CD14-positive monocyte (primary cell): ENCODE measurements around the gene MAPK4. TPM values are rescaled to one million over a fixed set of nuclear protein-coding genes. Genes with fewer than 3 reads are reported as not detected.
"Not testable (repeated sequence)": the region's sequence is repeated elsewhere in the genome, so short reads cannot be mapped to it uniquely, and the experiment has no call there.

Experiments used
- DNase-seq, 3 donors: peaks; one replicate each; pipeline ENCODE4 v3.0.0-alpha.2; 2011 to 2022
- H2AFZ ChIP-seq: 2 replicates; pipeline ENCODE4 v1.6.0; 2012; ENCODE audit warnings: mild to moderate bottlenecking, low read depth, low read length, inconsistent platforms; ENCODE audit not compliant: insufficient read depth, poor library complexity, severe bottlenecking
- H3K27ac ChIP-seq, 2 donors: 1 replicate in 1 of 2; 2 replicates in 1 of 2; pipeline ENCODE4 v1.5.1; 2012 to 2013; ENCODE audit warnings: low read length in 2 of 2, control low read depth in 1 of 2, inconsistent platforms in 1 of 2, low read depth in 1 of 2, mild to moderate bottlenecking in 1 of 2
- H3K27me3 ChIP-seq, 2 donors: one replicate each; pipeline versions ENCODE4 v1.6.0 to v1.6.1; 2011 to 2013; ENCODE audit warnings: low read length in 2 of 2; ENCODE audit not compliant: control insufficient read depth in 2 of 2, insufficient read depth in 2 of 2
- H3K36me3 ChIP-seq, 2 donors: replicated peaks in 1 of 2; 1 replicate in 1 of 2; 2 replicates in 1 of 2; pipeline versions ENCODE4 v1.5.1 to v1.6.1; 2012 to 2013; ENCODE audit warnings: low read length in 2 of 2, control low read depth in 1 of 2, inconsistent platforms in 1 of 2, mild to moderate bottlenecking in 1 of 2; ENCODE audit not compliant: insufficient read depth in 2 of 2, control insufficient read depth in 1 of 2
- H3K4me1 ChIP-seq, 2 donors: 1 replicate in 1 of 2; 2 replicates in 1 of 2; pipeline versions ENCODE4 v1.5.1 to v1.6.1; 2012 to 2013; ENCODE audit warnings: low read length in 2 of 2, control low read depth in 1 of 2, inconsistent platforms in 1 of 2, mild to moderate bottlenecking in 1 of 2, moderate library complexity in 1 of 2; ENCODE audit not compliant: insufficient read depth in 2 of 2, control insufficient read depth in 1 of 2
- H3K4me2 ChIP-seq: replicated peaks from 2 replicates; pipeline ENCODE3; 2012; ENCODE audit warnings: low read length, moderate library complexity, mild to moderate bottlenecking; ENCODE audit not compliant: poor library complexity, severe bottlenecking; ENCODE audit errors: extremely low read depth
- H3K4me3 ChIP-seq, 3 experiments: fragments of 200-600 bp in 1 of 3; sonication (generic) in 1 of 3; replicated peaks in 1 of 3; 1 replicate in 2 of 3; 2 replicates in 1 of 3; pipeline ENCODE4 v1.5.1; 2011 to 2013; ENCODE audit warnings: low read length in 3 of 3, mild to moderate bottlenecking in 3 of 3, control low read depth in 2 of 3, low read depth in 2 of 3, inconsistent platforms in 1 of 3, moderate library complexity in 1 of 3
- H3K79me2 ChIP-seq: 2 replicates; pipeline ENCODE4 v1.6.0; 2012; ENCODE audit warnings: mild to moderate bottlenecking, control low read depth, inconsistent platforms, low read length, moderate library complexity; ENCODE audit not compliant: insufficient read depth
- H3K9ac ChIP-seq: 2 replicates; pipeline ENCODE4 v1.6.0; 2017; ENCODE audit warnings: low read length, mild to moderate bottlenecking; ENCODE audit not compliant: insufficient read depth, poor library complexity, severe bottlenecking
- H3K9me3 ChIP-seq, 2 donors: replicated peaks in 1 of 2; 1 replicate in 1 of 2; 2 replicates in 1 of 2; pipeline versions ENCODE4 v1.5.1 to v1.6.1; 2012 to 2013; ENCODE audit warnings: low read length in 2 of 2, control low read depth in 1 of 2; ENCODE audit not compliant: control insufficient read depth in 1 of 2, insufficient read depth in 1 of 2
- H4K20me1 ChIP-seq: 2 replicates; pipeline ENCODE4 v1.6.0; 2012; ENCODE audit warnings: mild to moderate bottlenecking, low read length, control low read depth, moderate library complexity; ENCODE audit not compliant: insufficient read depth
- H3K27ac Mint-ChIP-seq, 7 donors: one replicate each; pipeline ENCODE4 v1.8.0; 2020; ENCODE audit warnings: mild to moderate bottlenecking in 7 of 7, mixed read lengths in 7 of 7, moderate library complexity in 6 of 7, inconsistent platforms in 2 of 7
- H3K27me3 Mint-ChIP-seq, 3 donors: one replicate each; pipeline ENCODE4 v1.8.0; 2021 to 2022; ENCODE audit warnings: low read depth in 3 of 3, mild to moderate bottlenecking in 3 of 3, mixed read lengths in 3 of 3, moderate library complexity in 3 of 3, inconsistent platforms in 1 of 3
- H3K36me3 Mint-ChIP-seq, 2 donors: one replicate each; pipeline ENCODE4 v1.8.0; 2020; ENCODE audit warnings: mixed read lengths in 2 of 2, inconsistent platforms in 1 of 2, mild to moderate bottlenecking in 1 of 2
- H3K4me1 Mint-ChIP-seq: one replicate; pipeline ENCODE4 v1.8.0; 2020; ENCODE audit warnings: mild to moderate bottlenecking, mixed read lengths
- H3K4me3 Mint-ChIP-seq, 2 donors: one replicate each; pipeline ENCODE4 v1.8.0; 2020; ENCODE audit warnings: mild to moderate bottlenecking in 2 of 2, mixed read lengths in 2 of 2, moderate library complexity in 1 of 2
- H3K9me3 Mint-ChIP-seq, 7 donors: one replicate each; pipeline ENCODE4 v1.8.0; 2020 to 2022; ENCODE audit warnings: mixed read lengths in 7 of 7, mild to moderate bottlenecking in 6 of 7, moderate library complexity in 6 of 7, inconsistent platforms in 2 of 7
- WGBS: methylation state at CpG from one replicate; pipeline ENCODE4 v1.1.5; 2013; ENCODE audit warnings: missing lambda C conversion rate; ENCODE audit not compliant: insufficient coverage; 5-methylcytosine and 5-hydroxymethylcytosine counted together
- intact Hi-C, 2 donors: fragments of 100-400 bp; cut with micrococcal nuclease; formaldehyde crosslinking; loops; one replicate each; pipeline versions ENCODE4 v1.15.0 to v1.15.1; 2023
- polyA plus RNA-seq, 3 donors: library from polyadenylated mRNA; depleted of rRNA in 1 of 3; unstranded in 2 of 3; stranded (reverse) in 1 of 3; fragments of 300-500 nt in 2 of 3; fragments of >200 nt in 1 of 3; fragmentation: Illumina TruSeq in 2 of 3; gene quantifications; 1 replicate in 2 of 3; 2 replicates in 1 of 3; pipeline ENCODE4 v1.2.3, GENCODE V29; 2012 to 2021
- TF ChIP-seq, protein P1 (sequence below): fragments of 200-600 bp; IDR thresholded peaks from one replicate; pipeline ENCODE4 v1.8.0; 2022; ENCODE audit warnings: antibody characterized with exemption, mild to moderate bottlenecking

The MAPK4 gene
- polyA plus RNA-seq, 3 donors = not detected

DNA sequence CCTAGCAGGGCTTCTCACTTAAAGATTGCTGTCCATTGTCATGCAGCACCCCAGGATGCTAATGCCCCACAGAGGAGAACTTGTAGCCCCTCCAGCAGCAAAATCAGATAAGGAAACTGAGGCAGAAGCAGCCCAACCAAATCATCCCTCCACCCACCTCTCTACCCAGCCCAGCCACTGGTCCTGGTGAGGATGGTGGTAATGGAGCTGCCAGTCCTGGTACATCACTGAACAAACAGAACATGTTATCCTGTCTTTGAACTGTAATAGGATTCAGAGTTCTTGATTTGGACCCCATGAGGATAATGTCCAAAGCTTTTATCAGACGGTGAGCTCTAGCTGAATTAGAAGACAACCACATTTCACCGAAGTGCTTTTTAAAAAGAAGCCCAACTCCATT, 146.8 kb downstream of the MAPK4 start:
- Histone ChIP-seq H3K36me3 (no peaks in the 10 kb centered on the region), H4K20me1 (no peaks in the 10 kb centered on the region), H3K4me1 (no peaks in the 10 kb centered on the region), H3K79me2 (no peaks in the 10 kb centered on the region), H3K4me3 (no peak overlapping the region), H3K9ac (no peak overlapping the region), H3K27ac (no peak overlapping the region), H3K27me3 (no peaks in the 10 kb centered on the region), H3K4me2 (no peak overlapping the region), H3K9me3 (no peaks in the 10 kb centered on the region), H2AFZ (no peak overlapping the region)
- H3K9me3 Mint-ChIP-seq = peaks cover 0 to 3% (median 0%) of the 10 kb centered on the region in 7 donors
- intact Hi-C loops = no loop called here
- peaks cover 0 to 8% (median 5%) of the 10 kb centered on the region in 3 donors for H3K27me3 Mint-ChIP-seq
- H3K27ac Mint-ChIP-seq = no peak overlapping the region
- H3K4me3 Mint-ChIP-seq = no peak overlapping the region
- TF ChIP-seq, protein P1, sequence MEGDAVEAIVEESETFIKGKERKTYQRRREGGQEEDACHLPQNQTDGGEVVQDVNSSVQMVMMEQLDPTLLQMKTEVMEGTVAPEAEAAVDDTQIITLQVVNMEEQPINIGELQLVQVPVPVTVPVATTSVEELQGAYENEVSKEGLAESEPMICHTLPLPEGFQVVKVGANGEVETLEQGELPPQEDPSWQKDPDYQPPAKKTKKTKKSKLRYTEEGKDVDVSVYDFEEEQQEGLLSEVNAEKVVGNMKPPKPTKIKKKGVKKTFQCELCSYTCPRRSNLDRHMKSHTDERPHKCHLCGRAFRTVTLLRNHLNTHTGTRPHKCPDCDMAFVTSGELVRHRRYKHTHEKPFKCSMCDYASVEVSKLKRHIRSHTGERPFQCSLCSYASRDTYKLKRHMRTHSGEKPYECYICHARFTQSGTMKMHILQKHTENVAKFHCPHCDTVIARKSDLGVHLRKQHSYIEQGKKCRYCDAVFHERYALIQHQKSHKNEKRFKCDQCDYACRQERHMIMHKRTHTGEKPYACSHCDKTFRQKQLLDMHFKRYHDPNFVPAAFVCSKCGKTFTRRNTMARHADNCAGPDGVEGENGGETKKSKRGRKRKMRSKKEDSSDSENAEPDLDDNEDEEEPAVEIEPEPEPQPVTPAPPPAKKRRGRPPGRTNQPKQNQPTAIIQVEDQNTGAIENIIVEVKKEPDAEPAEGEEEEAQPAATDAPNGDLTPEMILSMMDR = no peak
- H3K36me3 Mint-ChIP-seq = no peaks in the 10 kb centered on the region
- no CpG with 5 or more reads among the region's 2 CpGs for WGBS
- no peak for DNase-seq
- no peaks in the 10 kb centered on the region for H3K4me1 Mint-ChIP-seq

DNA sequence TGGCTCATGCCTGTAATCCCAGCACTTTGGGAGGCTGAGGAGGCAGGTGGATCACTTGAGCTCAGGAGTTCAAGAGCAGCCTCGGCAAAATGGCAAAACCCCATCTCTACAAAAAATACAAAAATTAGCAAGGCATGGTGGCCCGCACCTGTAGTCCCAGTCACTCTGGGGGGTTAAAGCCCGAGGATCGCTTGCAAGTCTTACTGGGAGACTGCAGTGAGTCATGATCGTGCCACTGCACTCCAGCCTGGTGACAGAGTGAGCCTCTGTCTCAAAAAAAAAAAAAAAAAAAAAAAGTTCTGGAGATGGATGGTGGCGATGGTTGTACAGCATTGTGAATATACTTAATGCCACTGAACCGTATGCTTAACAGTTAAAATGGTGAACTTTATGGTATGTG, 147.4 kb downstream of the MAPK4 start:
- H3K27me3 ChIP-seq, H3K36me3 Mint-ChIP-seq, H3K27ac Mint-ChIP-seq, H3K9ac ChIP-seq, H3K4me1 Mint-ChIP-seq, H3K4me1 ChIP-seq, H3K9me3 ChIP-seq, H3K9me3 Mint-ChIP-seq, H3K4me3 ChIP-seq, H3K4me3 Mint-ChIP-seq, H3K27me3 Mint-ChIP-seq, intact Hi-C loops, H3K27ac ChIP-seq, H3K4me2 ChIP-seq, H3K36me3 ChIP-seq, H3K79me2 ChIP-seq, H2AFZ ChIP-seq, H4K20me1 ChIP-seq, DNase-seq: not testable (repeated sequence)
- 100% methylated on average over 4 of the region's 7 CpGs for WGBS
